Subcutaneous adipose tissue (tissue), 4 donors: ENCODE data around the gene CPXM2. TPM values are rescaled to one million over a fixed set of nuclear protein-coding genes. Genes with fewer than 3 reads are reported as not detected.

Experiments
- total RNA-seq, 4 donors: library from RNA; depleted of rRNA; stranded (reverse); fragments of >200 nt; gene quantifications; one replicate each; pipeline ENCODE4 v1.1.0, GENCODE V29; 2016
- TF ChIP-seq, protein P1 (sequence below): fragments of 450-650 bp; IDR thresholded peaks from one replicate; pipeline ENCODE4 v1.5.1; 2016; ENCODE audit warnings: low read depth, mild to moderate bottlenecking, control low read depth, antibody characterized with exemption, moderate library complexity

CPXM2 gene
- total RNA-seq, 4 donors from 2014 or later: 4.4 to 11.7 (median 6.7) TPM

DNA sequence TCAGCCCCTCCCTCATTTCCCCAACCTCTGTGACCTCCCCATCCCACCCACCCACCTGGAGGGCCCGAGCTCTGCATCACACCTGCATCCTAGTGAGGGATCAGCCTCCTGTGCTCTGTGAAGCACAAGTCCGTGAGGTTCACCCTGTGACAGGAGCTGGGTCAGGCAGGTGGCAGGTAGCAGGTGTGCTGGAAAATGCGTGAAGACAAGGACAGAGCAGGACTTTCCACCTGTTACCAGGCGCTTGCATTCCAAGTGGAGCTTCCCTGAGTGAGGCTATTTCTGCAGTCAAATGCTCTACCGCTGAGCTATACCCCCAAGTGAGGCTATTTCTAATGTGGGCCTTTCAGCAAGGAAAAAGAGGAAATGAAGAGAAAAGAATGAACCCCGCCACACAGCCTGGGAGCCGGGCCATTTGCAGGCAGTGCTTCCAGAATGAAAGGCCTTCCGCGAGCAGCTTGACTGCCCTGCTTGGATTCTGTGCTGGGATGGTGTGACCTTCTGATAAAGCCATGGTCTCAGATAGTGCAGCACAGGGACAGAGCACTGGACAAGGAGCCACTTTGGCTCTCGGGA, 13.3 kb upstream of the CPXM2 start:
- TF ChIP-seq, protein P1, sequence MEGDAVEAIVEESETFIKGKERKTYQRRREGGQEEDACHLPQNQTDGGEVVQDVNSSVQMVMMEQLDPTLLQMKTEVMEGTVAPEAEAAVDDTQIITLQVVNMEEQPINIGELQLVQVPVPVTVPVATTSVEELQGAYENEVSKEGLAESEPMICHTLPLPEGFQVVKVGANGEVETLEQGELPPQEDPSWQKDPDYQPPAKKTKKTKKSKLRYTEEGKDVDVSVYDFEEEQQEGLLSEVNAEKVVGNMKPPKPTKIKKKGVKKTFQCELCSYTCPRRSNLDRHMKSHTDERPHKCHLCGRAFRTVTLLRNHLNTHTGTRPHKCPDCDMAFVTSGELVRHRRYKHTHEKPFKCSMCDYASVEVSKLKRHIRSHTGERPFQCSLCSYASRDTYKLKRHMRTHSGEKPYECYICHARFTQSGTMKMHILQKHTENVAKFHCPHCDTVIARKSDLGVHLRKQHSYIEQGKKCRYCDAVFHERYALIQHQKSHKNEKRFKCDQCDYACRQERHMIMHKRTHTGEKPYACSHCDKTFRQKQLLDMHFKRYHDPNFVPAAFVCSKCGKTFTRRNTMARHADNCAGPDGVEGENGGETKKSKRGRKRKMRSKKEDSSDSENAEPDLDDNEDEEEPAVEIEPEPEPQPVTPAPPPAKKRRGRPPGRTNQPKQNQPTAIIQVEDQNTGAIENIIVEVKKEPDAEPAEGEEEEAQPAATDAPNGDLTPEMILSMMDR: no peak

DNA sequence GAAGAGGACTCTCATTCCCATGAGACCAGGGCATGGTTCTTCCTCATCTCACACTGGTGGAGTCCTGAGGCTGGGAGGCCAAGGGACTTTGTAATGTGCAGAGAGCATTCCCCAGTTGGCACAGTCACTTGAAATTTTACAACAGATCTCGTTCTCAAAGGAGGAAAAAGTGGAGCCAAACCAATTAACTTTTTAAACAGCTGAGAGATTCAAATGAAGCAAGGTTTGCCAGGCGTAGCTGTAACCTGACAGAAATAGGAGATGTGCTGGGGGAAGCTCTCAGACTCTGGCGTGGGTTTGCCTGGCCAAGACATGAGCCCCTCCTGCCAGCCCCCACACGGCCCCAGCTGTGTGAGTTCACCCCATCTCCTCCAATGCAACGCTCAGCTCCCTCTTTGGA, 12.0 kb upstream of the CPXM2 start:
- TF ChIP-seq, protein P1: no peak

DNA sequence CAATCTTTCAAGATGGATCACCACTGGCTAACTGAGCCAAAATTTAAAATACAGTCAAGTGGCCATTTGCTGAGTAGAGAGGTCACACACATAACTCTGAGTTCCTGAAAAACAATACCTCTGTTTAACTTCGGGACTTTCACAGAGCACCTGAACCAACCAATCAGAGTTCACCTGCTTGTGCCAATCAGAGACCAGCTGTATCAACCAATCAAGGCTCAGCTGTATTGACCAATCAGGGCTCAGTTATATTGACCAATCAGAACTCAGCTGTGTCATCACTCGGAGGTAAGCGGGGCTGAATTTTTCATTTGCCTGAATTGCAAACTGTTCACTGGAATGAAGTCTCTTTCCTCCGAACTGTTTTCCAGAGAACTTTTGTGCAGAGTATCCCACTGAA, 10.0 kb upstream of the CPXM2 start:
- TF ChIP-seq, protein P1: no peak

DNA sequence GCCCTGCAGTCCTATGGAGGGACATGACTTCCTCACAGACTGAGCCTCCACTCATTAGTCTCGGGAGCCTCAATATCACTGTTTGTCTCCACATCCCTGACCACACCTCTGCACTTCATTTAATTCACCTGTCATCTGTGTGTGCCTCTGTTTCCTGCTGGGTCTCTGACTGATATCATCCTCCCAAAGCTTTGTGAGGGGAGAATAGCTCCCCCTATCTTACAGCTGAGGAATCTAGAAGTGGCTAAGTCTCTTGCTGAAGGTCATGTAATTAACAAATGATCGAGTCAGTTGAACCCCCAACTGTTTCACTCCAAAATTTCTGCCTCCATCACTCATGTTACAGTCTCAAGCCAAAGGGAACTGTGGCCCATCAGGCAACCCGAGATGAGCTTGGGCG, 5.5 kb upstream of the CPXM2 start:
- TF ChIP-seq, protein P1: no peak

DNA sequence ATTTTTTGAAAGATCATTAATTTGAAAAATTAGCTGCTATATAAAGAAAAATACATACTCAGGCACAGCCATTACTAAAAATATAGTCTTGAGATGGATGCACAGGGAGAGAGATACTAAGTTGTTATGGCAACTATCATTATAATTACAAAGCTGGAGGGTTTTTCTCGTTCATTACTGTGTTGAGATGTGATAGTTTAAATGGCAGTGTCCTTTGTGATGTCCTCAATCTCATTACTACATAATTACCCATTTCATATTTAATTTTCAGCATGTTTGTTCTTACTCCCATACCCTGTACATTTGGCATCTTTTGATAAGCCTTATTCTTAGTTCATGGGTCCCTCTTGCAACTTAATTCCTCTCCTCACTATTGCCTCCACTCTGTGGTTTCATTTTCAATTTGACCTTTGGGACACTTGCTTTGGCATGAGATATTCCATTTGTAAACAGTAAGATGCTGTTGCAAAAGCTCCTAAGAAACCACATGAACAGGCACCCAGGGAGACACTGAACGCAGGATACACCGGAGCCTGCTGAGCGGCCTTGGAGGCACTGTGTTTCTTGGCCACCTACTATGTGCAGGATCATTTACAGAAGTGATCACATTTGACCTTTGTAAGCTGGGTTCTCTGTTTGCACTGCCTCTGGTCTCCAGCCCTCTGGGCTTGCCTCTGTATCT, 4.8 kb upstream of the CPXM2 start:
- TF ChIP-seq, protein P1: no peak

DNA sequence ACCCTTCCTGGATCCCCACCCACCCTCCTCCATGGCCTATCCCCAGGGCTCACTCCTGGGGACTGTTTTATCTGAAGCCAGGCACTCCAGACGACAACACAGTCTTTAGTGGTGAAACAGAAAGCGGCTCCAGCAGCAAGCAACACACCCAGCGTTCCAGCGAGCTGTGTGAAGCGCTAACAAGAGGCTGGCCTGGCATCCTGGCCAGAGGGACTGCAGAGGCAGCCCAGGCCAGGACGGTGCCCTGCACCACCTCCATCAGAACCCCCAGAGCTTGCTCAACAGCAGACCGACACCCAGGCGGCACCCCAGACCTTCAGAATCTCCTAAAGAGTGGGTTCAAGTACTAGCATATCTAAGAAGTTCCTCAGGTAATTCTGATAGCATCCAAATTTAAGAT, 2.0 kb upstream of the CPXM2 start:
- TF ChIP-seq, protein P1: no peak

DNA sequence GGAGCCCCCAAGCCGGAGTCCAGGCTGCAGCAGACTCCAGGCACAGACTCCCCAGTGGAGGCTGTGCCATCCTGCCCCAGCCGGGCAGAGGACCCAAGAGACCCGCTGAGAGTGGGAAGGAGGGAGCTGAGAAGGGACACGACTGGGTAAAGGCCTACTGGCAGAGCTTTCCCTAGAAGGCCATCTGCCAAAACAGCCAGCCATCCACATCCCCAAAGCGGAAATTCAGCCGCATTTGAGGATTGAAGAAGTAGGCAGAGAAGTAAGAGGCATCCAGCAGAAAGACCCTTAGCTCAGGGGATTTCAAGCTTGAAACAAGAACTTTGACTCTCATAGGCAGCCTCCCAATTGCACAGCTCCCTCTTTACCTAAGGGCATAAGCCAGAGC, 857 bp downstream of the CPXM2 start:
- TF ChIP-seq, protein P1: no peak
